HCT116 (cell line): ENCODE data around the gene TMEM209. TPM values are rescaled to one million over a fixed set of nuclear protein-coding genes. Genes with fewer than 3 reads are reported as not detected.

ENCODE experiments used
- ATAC-seq: fragments of 200-7000 bp; cut with Tn5 transposase; 2 replicates; pipeline ENCODE4 v1.9.1; 2020; ENCODE audit warnings: mild to moderate bottlenecking, moderate library complexity
- BruUV-seq: library from RNA; stranded (reverse); fragments of 400-500 nt; replicated peaks from 2 replicates; lab custom pipeline; 2021; lab: Mats Ljungman, UMichigan
- CTCF ChIA-PET: fragments of 300-600 bp; sonication (Branson Sonifier 250); formaldehyde crosslinking; loops from one replicate; lab custom pipeline; 2021; ENCODE audit warnings: antibody characterized with exemption; lab: Charles Lee
- POLR2A ChIA-PET: fragments of 300-600, 350-600 bp; sonication (Branson Sonifier 250); formaldehyde crosslinking; loops from one replicate; lab custom pipeline; 2021; ENCODE audit warnings: antibody characterized with exemption; lab: Charles Lee
- RAD21 ChIA-PET, 2 experiments: fragments of 300-600 bp; sonication (Branson Sonifier 250); formaldehyde crosslinking; loops; one replicate each; lab custom pipeline; 2023; ENCODE audit warnings: low total read pairs in 2 of 2; ENCODE audit not compliant: uncharacterized antibody in 2 of 2, unreplicated experiment in 2 of 2, low non-redundant PET in 1 of 2; lab: Charles Lee
- DNase-seq: peaks from one replicate; pipeline ENCODE4 v3.0.0-alpha.2; 2010; ENCODE audit warnings: low read depth, low spot score
- H2AFZ ChIP-seq: fragments of 200-600 bp; shearing (Covaris generic), sonication (generic); 2 replicates; pipeline ENCODE4 v1.6.1; 2017; ENCODE audit warnings: low read depth, mixed run types, mixed read lengths, antibody characterized with exemption, low read length; ENCODE audit not compliant: poor library complexity, severe bottlenecking
- H3K27ac ChIP-seq: 2 replicates; pipeline ENCODE4 v1.5.1; 2012; ENCODE audit warnings: low read depth, low read length
- H3K27me3 ChIP-seq: fragments of 200-600 bp; sonication (generic); 2 replicates; pipeline ENCODE4 v1.6.1; 2016; ENCODE audit warnings: mixed run types, low read length, mixed read lengths; ENCODE audit not compliant: insufficient read depth
- H3K36me3 ChIP-seq, 2 experiments: fragments of 200-500 bp in 1 of 2; fragments of 200-600 bp in 1 of 2; sonication (Bioruptor generic) in 1 of 2; sonication (generic) in 1 of 2; 2 replicates each; pipeline versions ENCODE4 v1.5.1 to v1.6.1; 2014 to 2016; ENCODE audit warnings: low read length in 2 of 2, inconsistent platforms in 1 of 2, mixed read lengths in 1 of 2, mixed run types in 1 of 2; ENCODE audit not compliant: insufficient read depth in 2 of 2, control insufficient read depth in 1 of 2
- H3K4me1 ChIP-seq, 2 experiments: fragments of 200-600 bp in 1 of 2; sonication (generic) in 1 of 2; 2 replicates each; pipeline versions ENCODE4 v1.5.1 to v1.6.1; 2012 to 2017; ENCODE audit warnings: low read length in 2 of 2, inconsistent platforms in 1 of 2, mild to moderate bottlenecking in 1 of 2, mixed read lengths in 1 of 2, mixed run types in 1 of 2, moderate library complexity in 1 of 2; ENCODE audit not compliant: insufficient read depth in 2 of 2, control insufficient read depth in 1 of 2
- H3K4me2 ChIP-seq: fragments of 200-600 bp; sonication (generic); 2 replicates; pipeline ENCODE4 v1.6.1; 2017; ENCODE audit warnings: mixed run types, low read length, mixed read lengths
- H3K4me3 ChIP-seq, 2 experiments: fragments of 200-600 bp in 1 of 2; sonication (generic) in 1 of 2; replicated peaks in 1 of 2; 2 replicates each; pipeline ENCODE4 v1.5.1; 2011 to 2016; ENCODE audit warnings: low read length in 2 of 2, control low read depth in 1 of 2, low read depth in 1 of 2, mild to moderate bottlenecking in 1 of 2, mixed read lengths in 1 of 2, mixed run types in 1 of 2
- H3K79me2 ChIP-seq: fragments of 200-600 bp; sonication (generic); 2 replicates; pipeline ENCODE4 v1.6.1; 2017; ENCODE audit warnings: mild to moderate bottlenecking, mixed run types, low read length, moderate library complexity, mixed read lengths; ENCODE audit not compliant: insufficient read depth
- H3K9ac ChIP-seq: fragments of 200-600 bp; sonication (generic); 2 replicates; pipeline ENCODE4 v1.6.1; 2016; ENCODE audit warnings: low read length, mixed read lengths
- H3K9me2 ChIP-seq: fragments of 200-600 bp; sonication (generic), shearing (Covaris generic); 2 replicates; pipeline ENCODE4 v1.6.1; 2017; ENCODE audit warnings: mixed run types, mild to moderate bottlenecking, moderate library complexity; ENCODE audit not compliant: insufficient read depth
- H3K9me3 ChIP-seq, 2 experiments: fragments of 200-500 bp in 1 of 2; fragments of 200-600 bp in 1 of 2; sonication (Bioruptor generic) in 1 of 2; sonication (generic) in 1 of 2; 2 replicates each; pipeline ENCODE4 v1.6.1; 2014 to 2017; ENCODE audit warnings: low read length in 2 of 2, mixed read lengths in 2 of 2, inconsistent platforms in 1 of 2, low read depth in 1 of 2, mild to moderate bottlenecking in 1 of 2, mixed run types in 1 of 2, moderate library complexity in 1 of 2; ENCODE audit not compliant: control insufficient read depth in 1 of 2, insufficient read depth in 1 of 2
- H4K20me1 ChIP-seq: fragments of 200-600 bp; sonication (generic), shearing (Covaris generic); 2 replicates; pipeline ENCODE4 v1.6.1; 2017; ENCODE audit warnings: mixed run types, mild to moderate bottlenecking, moderate library complexity; ENCODE audit not compliant: insufficient read depth
- CEBPB ChIP-seq: IDR thresholded peaks from 2 replicates; pipeline ENCODE4 v1.6.1; 2012; ENCODE audit warnings: low read depth
- CTCF ChIP-seq, 3 experiments: fragments of 200-600 bp in 1 of 3; sonication (generic) in 1 of 3; IDR thresholded peaks in 2 of 3; conservative IDR thresholded peaks in 1 of 3; 2 replicates each; pipeline ENCODE4 v1.5.1; 2012 to 2017; ENCODE audit warnings: low read depth in 2 of 3, low read length in 2 of 3, antibody characterized with exemption in 1 of 3, borderline replicate concordance in 1 of 3, control low read depth in 1 of 3, mild to moderate bottlenecking in 1 of 3, mixed read lengths in 1 of 3, mixed run types in 1 of 3, moderate library complexity in 1 of 3; ENCODE audit not compliant: insufficient read depth in 1 of 3
- EGR1 ChIP-seq: IDR thresholded peaks from 2 replicates; pipeline ENCODE4 v1.6.1; 2012; ENCODE audit warnings: low read depth
- ELF1 ChIP-seq: IDR thresholded peaks from 2 replicates; pipeline ENCODE4 v1.6.1; 2012; ENCODE audit warnings: low read depth, borderline replicate concordance
- EZH2 ChIP-seq: fragments of 200-600 bp; sonication (generic); IDR thresholded peaks from 2 replicates; pipeline ENCODE4 v1.6.1; 2017; ENCODE audit warnings: antibody characterized with exemption, mixed run types
- FOSL1 ChIP-seq: IDR thresholded peaks from 2 replicates; pipeline ENCODE4 v1.6.1; 2012; ENCODE audit warnings: low read depth
- JUND ChIP-seq: IDR thresholded peaks from 2 replicates; pipeline ENCODE4 v1.6.1; 2012
- MAX ChIP-seq: IDR thresholded peaks from 2 replicates; pipeline ENCODE4 v1.6.1; 2012
- RAD21 ChIP-seq: IDR thresholded peaks from 2 replicates; pipeline ENCODE4 v1.6.1; 2012; ENCODE audit warnings: low read depth, mild to moderate bottlenecking
- REST ChIP-seq: IDR thresholded peaks from 2 replicates; pipeline ENCODE4 v1.6.1; 2012; ENCODE audit warnings: low read depth
- SIN3A ChIP-seq: IDR thresholded peaks from 2 replicates; pipeline ENCODE4 v1.6.1; 2012; ENCODE audit warnings: low read depth
- SRF ChIP-seq: IDR thresholded peaks from 2 replicates; pipeline ENCODE4 v1.6.1; 2012; ENCODE audit warnings: low read depth
- YY1 ChIP-seq: IDR thresholded peaks from 2 replicates; pipeline ENCODE4 v1.6.1; 2011; ENCODE audit warnings: low read length, low read depth, moderate library complexity, mild to moderate bottlenecking; ENCODE audit not compliant: insufficient replicate concordance; ENCODE audit errors: extremely low read depth
- ZFX ChIP-seq: fragments of 450-650 bp; IDR thresholded peaks from 2 replicates; pipeline ENCODE4 v1.6.1; 2017
- intact Hi-C: fragments of 100-400 bp; cut with micrococcal nuclease; formaldehyde crosslinking; loops from 2 replicates; pipeline ENCODE4 v1.10.0; 2022
- total RNA-seq: library from RNA; stranded (reverse); gene quantifications from one replicate; pipeline ENCODE4 v1.2.1, GENCODE V29; 2021; ENCODE audit not compliant: unreplicated experiment

The TMEM209 gene
- total RNA-seq, 1 experiment from 2014 or later: 35.8 TPM

- Histone ChIP-seq H3K79me2 (no peaks in the 10 kb centered on the region), H3K4me1 (peaks cover 18 to 23% of the 10 kb centered on the region in 2 experiments), H3K9ac (no peak overlapping the region), H3K4me2 (no peak overlapping the region), H3K9me2 (no peaks in the 10 kb centered on the region), H3K27ac (no peak overlapping the region), H2AFZ (no peak overlapping the region), H3K4me3 (no peak overlapping the region), H3K9me3 (no peaks in the 10 kb centered on the region), H3K27me3 (no peaks in the 10 kb centered on the region), H3K36me3 (no peaks in the 10 kb centered on the region), H4K20me1 (no peaks in the 10 kb centered on the region)
- TF ChIP-seq SRF (no peak), ZFX (no peak), JUND (no peak), MAX (no peak), EGR1 (no peak), CTCF (IDR thresholded peaks at IDR 0.05 in 2 of 3, conservative IDR thresholded peaks at IDR 0.05 in 1 of 3; ENCODE audit: borderline replicate concordance in 1 of 3, insufficient read depth in 1 of 3, low read depth in 2 of 3, low read length in 2 of 3) (no peak)
- ChIA-PET RAD21 (no interaction called here), POLR2A (no interaction called here), CTCF (no interaction called here)
- no TSS peak for BruUV-seq
- no peak for DNase-seq
- ATAC-seq: no peak
- intact Hi-C loops: no loop called here
These were observed 56.6 kb downstream of the TMEM209 start for GRCh38 chr7:130148561-130148960.

- POLR2A ChIA-PET: no interaction called here
- intact Hi-C loops: no loop called here
- no peaks in the 10 kb centered on the region for H3K9me3 ChIP-seq
- no peak overlapping the region for H2AFZ ChIP-seq
- no peak overlapping the region for H3K4me2 ChIP-seq
- no peaks in the 10 kb centered on the region for H3K27me3 ChIP-seq
- no peak overlapping the region for H3K4me3 ChIP-seq
- no peak overlapping the region for H3K9ac ChIP-seq
- CTCF ChIA-PET: no interaction called here
- RAD21 ChIA-PET: no interaction called here
- no peak overlapping the region for H3K27ac ChIP-seq
- no peak for DNase-seq
- no peak for ATAC-seq
- H3K36me3 ChIP-seq: no peaks in the 10 kb centered on the region
- H3K9me2 ChIP-seq: no peaks in the 10 kb centered on the region
- H4K20me1 ChIP-seq: no peaks in the 10 kb centered on the region
- BruUV-seq: no TSS peak
- H3K79me2 ChIP-seq: no peaks in the 10 kb centered on the region
- H3K4me1 ChIP-seq: peaks cover 18 to 30% of the 10 kb centered on the region in 2 experiments
- TF ChIP-seq EGR1: no peak
- TF ChIP-seq FOSL1: no peak
- TF ChIP-seq ZFX: no peak
- TF ChIP-seq CEBPB: no peak
- no peak for TF ChIP-seq MAX
- TF ChIP-seq RAD21: no peak
- TF ChIP-seq YY1: no peak
- TF ChIP-seq EZH2: no peak
- no peak for TF ChIP-seq REST
- TF ChIP-seq ELF1: no peak
- TF ChIP-seq SIN3A: no peak
These were observed 57.4 kb downstream of the TMEM209 start for GRCh38 chr7:130147710-130148325.
